ENCODE data around the gene MAGEA10.
"Not testable (repeated sequence)": the region's sequence is repeated elsewhere in the genome, so short reads cannot be mapped to it uniquely, and the experiment has no call there.

The MAGEA10 gene

DNA sequence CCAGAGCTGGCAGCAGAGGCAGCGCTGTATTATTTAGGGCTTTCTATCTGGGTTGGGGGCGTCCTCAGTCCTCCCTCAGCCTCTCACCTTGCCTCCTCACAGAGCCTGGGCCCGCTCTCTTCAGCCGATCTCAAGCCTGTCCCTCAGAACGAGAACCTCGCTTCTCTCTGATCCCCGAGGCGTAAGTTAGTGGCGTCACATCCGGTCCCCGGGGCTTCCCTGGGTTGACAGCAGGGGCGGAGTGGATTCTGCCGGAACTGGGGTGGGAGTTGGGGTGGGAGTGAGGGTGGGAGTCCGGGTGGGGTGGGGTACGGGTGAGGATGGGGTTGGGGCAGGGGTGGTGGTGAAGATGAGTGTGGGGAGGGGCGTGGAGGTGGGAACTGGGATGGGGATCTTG lies at the start of gene MAGEA10:
TSS of gene MAGEA10 (minus strand) at position 190 of the 397 bp plus-strand sequence. CDS start 2,957 bp downstream, outside the sequence.
- DNase-seq: no peak

GRCh38 chrX:152177497-152178269 lies 39.3 kb upstream of the MAGEA10 start:
- no peak for DNase-seq

GRCh38 chrX:152177052-152177451 lies 38.7 kb upstream of the MAGEA10 start:
- no peak for DNase-seq

DNA sequence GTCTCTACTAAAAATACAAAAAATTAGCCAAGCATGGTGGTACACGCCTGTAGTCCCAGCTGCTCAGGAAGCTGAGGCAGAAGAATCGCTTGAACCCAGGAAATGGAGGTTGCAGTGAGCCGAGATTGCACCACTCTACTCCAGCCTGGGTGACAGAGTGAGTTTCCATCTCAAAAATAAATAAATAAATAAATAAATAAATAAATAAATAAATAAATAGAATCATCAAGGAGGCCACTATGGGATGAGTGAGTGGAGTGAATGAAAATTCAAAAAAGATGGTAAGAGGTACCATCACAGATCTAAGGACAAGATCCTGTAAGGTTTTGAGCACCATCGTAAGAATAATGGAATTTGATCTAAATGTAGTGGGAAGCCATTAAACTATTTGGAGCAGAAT lies 37.5 kb upstream of the MAGEA10 start:
- not testable (repeated sequence) for DNase-seq

- not testable (repeated sequence) for DNase-seq
Observed at GRCh38 chrX:152173923-152174322, 35.5 kb upstream of the MAGEA10 start.

DNA sequence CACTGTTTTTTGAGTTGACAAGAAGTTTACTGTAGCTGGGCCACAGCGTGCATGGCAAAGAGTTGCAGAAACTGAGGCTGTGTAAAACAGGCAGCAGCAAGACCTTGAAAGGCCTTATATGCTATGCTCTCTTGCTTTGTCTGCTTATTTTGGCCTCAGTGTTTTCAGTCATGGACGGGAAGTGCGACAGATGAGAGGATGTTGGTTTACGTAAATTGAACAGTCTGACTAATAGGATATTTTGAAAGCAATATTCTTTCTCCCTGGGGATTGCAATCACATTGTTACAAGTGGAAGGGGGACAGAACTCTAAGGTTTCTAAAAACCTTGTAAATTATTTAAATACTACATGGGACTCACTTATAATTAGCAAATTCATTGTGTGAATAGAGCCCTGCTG lies 32.2 kb upstream of the MAGEA10 start:
- no peak for DNase-seq

GRCh38 chrX:152165033-152165743 lies 26.8 kb upstream of the MAGEA10 start:
- DNase-seq: no peak

DNA sequence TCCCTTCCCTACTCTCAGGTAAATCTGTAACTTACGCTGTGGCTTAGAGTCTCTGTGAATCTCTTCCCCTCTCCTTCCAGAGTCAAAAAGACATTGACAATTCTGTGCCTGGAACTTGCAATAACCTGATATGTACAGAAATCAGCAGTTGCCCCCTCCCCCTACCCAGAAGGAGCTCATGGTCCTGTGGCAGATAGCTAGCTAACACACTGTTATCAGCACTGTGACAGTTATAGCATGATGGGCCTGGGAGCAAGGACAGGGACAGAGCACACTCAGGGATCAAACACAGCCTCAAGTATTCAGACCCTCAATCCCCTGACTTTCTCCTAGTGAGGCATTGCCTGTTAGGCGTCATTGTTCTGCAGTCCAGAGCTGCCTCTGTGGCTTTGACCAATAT lies 18.7 kb upstream of the MAGEA10 start:
- no peak for DNase-seq

DNA sequence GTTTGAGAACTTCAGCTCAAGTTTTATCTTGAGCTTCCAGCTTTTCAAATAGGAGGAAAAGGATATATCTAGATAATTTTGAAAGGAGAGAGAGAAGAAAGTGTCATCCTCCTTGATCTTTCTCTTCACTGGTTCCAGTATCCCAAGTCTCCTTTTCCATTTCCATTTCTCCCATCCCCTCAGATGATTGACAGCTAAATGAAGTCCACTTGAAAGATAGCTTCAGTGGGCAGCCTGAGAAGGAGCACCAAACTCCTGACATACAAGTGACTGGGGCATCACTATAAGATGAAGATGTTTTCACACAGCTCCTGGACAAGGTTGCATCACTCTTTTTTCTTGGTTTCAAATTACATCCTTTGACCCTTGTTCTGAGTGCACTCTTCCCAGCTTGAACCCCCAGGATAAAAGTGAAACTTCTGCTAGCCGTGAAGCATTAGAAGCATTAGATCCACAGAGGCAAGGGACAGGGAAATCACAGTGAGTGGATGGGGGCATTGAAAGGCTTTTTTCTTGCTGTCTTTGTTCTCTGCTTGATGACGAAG lies 17.5 kb upstream of the MAGEA10 start:
- no peak for DNase-seq

DNA sequence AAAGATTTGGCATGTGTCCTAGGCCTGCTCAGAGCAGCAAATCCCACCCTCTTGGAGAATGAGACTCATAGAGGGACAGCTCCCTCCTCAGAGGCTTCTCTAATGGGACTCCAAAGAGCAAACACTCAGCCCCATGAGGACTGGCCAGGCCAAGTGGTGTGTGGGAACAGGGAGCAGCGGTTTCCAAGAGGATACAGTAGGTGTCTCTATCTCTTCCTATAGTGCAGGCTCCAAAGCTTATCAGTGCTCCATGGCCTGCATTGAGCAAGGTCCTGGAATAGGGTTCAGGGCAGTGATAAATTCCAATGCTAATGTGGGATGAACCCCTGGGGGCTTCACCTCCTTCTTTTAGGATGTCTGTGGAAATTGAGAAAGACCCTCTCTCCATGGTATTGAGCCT lies 15.7 kb upstream of the MAGEA10 start:
- DNase-seq: no peak

DNA sequence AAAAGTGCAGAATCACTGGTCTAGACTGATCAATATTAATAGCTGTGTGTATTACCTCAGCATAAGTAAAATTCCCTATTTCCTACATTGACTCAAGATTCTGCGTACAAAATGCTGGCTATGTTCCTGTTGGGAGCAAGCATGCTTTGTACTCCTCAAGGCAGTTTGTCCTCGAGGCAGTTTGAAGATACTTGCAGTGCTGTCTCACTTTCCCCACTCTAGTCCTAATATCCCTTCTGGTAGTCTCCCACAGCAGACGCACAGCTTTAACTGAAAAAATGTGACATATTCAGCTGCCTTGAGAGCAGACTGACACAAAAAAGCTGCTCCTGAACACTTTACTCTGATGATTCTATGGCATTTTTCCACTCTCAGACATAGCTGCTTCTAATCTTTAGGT lies 12.9 kb upstream of the MAGEA10 start:
- DNase-seq: no peak

DNA sequence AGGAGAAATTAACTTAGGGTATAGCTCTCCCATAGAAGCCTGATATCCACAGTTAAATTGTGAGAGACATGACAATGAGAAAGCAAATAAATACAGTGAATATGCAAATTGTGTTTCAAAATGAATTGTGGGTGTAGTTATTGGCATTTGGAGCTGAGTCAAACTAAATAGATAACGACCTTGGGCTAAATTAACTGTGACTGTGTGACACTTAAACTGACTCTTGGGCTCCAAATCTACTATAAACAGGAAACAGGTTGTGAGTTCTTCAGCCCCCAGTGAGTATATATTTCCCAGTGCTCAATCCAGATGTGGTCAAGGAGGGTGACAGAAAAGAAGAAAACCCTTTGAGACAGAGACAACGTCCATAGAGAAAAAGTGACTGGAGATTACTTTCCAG lies 11.3 kb upstream of the MAGEA10 start:
- DNase-seq: no peak

DNA sequence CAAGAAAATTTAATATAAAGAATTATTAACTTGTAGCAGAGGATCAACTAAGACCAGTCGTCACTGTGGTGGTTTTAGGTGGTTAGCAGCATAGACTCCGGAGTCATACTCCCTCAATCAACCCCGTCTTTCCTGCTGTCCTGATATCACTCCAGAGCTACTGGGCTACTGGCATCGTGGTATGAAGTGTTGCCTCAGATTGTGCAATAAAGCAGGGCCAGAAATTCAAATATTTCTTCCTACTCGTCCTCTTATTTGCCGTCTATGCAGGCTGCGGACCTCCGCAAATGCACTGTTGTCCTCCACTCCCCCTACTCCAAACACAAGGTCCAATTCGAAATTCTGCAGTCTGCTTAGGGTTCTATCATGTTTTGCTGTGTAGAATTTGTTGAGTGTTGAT lies 1.2 kb upstream of the MAGEA10 start:
- no peak for DNase-seq

- DNase-seq: no peak
Observed at GRCh38 chrX:152137771-152138387, 498 bp downstream of the MAGEA10 start.

GRCh38 chrX:152136312-152136711 lies 2.1 kb downstream of the MAGEA10 start:
- DNase-seq: no peak

DNA sequence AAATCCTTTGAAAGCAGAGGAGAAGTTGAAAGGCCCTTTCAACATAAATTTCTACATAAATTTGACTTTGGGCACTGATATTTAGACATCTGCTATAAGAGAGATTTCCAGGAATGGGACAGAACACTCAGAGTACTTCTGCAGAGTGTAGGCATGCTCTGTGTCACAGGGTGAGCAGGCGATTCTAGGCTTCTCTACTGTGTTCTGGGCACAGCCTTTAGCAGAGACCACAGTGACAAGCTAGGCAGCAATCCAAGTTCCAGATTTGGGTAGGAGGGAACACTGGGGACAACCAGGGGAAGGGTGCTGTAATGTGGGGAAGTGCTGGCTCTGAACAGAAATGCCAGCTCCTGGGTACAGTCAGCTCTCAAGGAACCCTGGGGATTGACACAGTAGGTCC lies 6.9 kb downstream of the MAGEA10 start:
- DNase-seq: no peak

- DNase-seq: not testable (repeated sequence)
Observed at GRCh38 chrX:152129069-152129844, 9.1 kb downstream of the MAGEA10 start.

DNA sequence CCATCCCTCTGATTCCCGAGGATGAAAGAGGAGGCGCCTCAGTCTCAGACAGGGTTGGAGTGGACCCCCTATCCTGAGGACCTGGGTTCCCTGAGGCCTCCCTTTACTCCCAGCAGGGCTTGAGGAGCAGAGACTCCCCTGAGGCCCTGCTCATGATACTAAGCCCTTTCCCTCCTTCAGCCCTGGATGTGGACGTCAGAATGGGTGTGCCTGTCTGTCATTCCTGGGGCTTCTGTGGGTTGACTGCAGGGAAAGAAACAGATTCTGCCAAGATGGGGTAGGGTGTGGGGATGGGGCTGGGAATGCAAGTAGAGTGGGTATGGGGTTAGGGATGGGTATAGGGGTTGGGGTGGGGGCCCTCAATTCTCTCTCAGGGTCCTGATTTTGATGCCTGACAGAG lies 21.1 kb downstream of the MAGEA10 start:
- no peak for DNase-seq

DNA sequence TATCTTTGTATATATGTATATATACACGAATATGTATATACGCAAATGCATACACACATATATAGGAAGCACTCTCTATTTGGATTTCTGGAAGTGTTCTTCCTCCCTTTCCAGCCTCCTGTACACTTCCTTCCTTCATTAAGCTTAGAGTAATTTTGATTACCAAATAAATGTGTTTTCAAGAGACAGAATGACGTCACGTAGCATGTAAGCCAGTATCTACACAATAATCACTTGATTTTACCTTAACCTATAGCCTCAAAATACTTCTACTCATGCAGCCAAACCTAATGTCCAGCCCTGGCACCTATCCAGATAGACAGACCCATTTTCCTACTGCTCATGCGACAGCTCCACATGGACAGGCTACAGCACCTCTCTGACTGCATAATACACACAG lies 29.9 kb downstream of the MAGEA10 start:
- no peak for DNase-seq

GRCh38 chrX:152103866-152104265 lies 34.5 kb downstream of the MAGEA10 start:
- DNase-seq: no peak

- DNase-seq: no peak
Observed at GRCh38 chrX:152086141-152086540, 52.2 kb downstream of the MAGEA10 start.
